Measurements from ENCODE around the gene CITED4.

CITED4 gene

DNA sequence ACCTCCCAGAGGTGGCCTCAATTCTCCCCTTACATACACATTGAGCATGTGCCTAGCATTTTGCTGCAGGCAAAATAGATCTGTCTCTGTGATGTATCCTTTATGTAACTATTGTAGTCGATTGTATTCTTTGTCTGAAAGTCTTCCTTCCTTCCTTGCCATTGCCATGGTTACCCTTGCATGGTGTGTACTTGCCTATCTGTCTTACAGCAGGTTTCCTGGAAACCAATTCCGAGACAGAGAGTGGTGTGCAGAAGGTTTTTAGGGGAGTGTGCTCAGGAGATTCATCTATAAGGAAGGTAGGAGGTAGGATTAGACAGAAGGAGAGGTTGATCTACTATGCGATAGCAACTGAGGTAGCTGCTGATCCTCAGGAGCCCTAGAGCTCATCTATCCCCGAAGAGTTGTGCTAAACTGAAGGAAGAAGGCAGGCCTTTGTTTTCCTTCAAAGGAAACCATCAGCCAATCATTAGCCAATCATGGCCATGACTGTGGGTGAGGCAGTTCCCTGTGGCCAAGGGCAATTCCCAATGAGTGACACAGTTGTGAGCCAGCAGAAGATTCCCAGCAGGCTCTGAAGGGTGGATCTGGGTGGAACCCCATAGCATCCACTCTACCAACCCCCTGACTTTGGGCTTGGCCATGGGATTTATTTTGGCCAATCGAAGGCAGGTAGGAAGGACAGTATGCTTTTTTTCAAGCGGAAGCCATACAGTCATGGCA is 15.0 kb downstream of the CITED4 start:
- H3K4me1 ChIP-seq: peaks cover 4% of the 10 kb centered on the region; the same call in 1 of the 2 replicates
- H3K4me3 ChIP-seq (ENCODE audit: low read depth, low read length): no peak overlapping the region
- H3K27me3 ChIP-seq: no peaks in the 10 kb centered on the region
- DNase-seq: no peak
- H3K36me3 ChIP-seq: no peaks in the 10 kb centered on the region
- no peaks in the 10 kb centered on the region for H3K9me3 ChIP-seq
- TF ChIP-seq, protein P1, sequence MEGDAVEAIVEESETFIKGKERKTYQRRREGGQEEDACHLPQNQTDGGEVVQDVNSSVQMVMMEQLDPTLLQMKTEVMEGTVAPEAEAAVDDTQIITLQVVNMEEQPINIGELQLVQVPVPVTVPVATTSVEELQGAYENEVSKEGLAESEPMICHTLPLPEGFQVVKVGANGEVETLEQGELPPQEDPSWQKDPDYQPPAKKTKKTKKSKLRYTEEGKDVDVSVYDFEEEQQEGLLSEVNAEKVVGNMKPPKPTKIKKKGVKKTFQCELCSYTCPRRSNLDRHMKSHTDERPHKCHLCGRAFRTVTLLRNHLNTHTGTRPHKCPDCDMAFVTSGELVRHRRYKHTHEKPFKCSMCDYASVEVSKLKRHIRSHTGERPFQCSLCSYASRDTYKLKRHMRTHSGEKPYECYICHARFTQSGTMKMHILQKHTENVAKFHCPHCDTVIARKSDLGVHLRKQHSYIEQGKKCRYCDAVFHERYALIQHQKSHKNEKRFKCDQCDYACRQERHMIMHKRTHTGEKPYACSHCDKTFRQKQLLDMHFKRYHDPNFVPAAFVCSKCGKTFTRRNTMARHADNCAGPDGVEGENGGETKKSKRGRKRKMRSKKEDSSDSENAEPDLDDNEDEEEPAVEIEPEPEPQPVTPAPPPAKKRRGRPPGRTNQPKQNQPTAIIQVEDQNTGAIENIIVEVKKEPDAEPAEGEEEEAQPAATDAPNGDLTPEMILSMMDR (IDR thresholded peaks at IDR 0.05; ENCODE audit: low read depth, low read length): no peak

DNA sequence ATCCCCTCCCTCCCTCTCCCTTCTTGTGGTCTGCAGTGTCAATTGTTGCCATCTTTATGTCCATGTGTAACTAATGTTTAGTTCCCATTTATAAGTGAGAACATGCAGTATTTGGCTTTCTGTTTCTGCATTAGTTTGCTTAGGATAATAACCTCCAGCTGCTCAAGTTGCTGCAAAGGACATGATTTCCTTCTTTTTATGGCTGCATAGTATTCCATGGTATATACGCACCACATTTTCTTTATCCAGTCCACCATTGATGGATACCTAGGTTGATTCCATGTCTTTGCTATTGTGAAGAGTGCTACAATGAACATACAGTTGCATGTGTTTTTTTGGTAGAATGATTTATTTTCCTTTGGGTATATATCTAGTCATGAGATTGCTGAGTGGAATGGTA is 16.3 kb downstream of the CITED4 start:
- H3K9me3 ChIP-seq: no peaks in the 10 kb centered on the region
- H3K36me3 ChIP-seq: no peaks in the 10 kb centered on the region
- H3K4me1 ChIP-seq: peaks cover 4% of the 10 kb centered on the region; the same call in 1 of the 2 replicates
- no peak overlapping the region for H3K4me3 ChIP-seq (ENCODE audit: low read depth, low read length)
- TF ChIP-seq, protein P1 (IDR thresholded peaks at IDR 0.05; ENCODE audit: low read depth, low read length): no peak
- H3K27me3 ChIP-seq: no peaks in the 10 kb centered on the region
- DNase-seq: no peak

DNA sequence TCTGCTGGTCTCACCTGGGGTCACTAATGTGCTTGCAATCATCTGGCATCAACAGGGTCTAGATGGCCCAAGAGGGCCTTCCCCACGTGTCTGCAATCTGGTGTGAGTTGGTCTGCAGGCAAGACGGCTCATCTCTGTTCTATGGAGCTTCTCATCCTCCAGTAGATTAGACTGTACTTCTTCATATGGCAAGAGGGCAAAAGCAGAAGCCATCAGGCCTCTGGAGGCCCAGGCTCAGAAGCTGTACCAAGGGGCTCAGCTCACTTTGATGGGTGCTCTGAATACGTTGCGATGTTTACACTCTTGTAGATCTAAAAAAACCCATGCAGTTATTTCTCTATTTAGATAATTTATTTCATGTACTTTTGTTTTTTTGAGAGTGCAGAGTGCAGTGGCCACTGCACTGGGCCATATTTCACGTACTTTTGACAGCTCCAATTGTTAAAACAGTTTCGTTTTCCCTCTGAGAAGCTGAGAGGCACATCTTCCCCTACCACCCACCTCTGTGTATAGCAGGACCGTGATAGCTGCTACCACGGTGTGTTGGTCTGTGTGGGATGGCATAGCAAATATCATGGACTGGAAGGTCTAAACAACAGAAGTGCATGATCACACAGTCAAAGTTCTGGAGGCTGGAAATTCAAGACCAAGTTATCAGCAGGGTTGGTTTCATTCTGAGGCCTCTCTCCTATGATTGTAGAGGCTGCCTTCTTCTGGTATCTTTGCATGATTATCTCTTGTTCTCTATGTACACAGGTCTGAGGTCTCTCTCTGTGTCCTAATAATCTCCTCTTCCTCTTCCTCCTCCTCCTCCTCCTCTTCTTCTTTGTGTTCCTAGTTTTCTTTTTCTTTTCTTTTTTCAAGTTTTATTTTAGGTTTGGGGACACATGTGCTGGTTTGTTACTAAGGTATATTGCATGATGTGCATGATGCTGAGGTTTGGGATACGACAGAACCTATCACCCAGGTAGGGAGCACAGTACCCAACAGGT is 17.0 kb downstream of the CITED4 start:
- TF ChIP-seq, protein P1 (IDR thresholded peaks at IDR 0.05; ENCODE audit: low read depth, low read length): no peak
- no peaks in the 10 kb centered on the region for H3K27me3 ChIP-seq

DNA sequence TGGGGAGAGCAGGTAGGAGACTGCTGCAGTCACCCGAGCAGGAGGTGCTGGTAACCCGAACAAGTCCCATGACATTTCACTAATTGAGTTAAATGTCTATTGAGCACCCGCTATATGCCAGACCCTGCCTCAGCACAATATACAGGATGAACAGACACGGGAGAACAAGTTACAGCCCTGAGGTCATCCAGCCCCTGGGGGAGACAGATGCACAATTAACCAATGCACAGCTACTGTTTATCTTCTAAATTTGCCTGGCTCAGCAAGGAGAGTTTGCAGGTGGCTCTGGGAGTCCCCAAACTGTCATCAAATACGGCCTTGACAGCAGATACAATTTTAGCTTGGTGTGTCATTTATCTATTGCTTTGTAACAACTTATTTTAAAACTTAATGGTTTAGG is 18.1 kb downstream of the CITED4 start:
- TF ChIP-seq, protein P1 (IDR thresholded peaks at IDR 0.05; ENCODE audit: low read depth, low read length): no peak
- Histone ChIP-seq H3K27me3 (no peaks in the 10 kb centered on the region), H3K4me3 (ENCODE audit: low read depth, low read length) (no peak overlapping the region), H3K4me1 (peaks cover 4% of the 10 kb centered on the region; the same call in 1 of the 2 replicates), H3K36me3 (no peaks in the 10 kb centered on the region), H3K9me3 (no peaks in the 10 kb centered on the region)
- DNase-seq: peak; percentile 80

More for the DNA sequence above, 17.0 kb downstream of the CITED4 start:
- peaks cover 4% of the 10 kb centered on the region; the same call in 1 of the 2 replicates for H3K4me1 ChIP-seq
- no peaks in the 10 kb centered on the region for H3K36me3 ChIP-seq
- H3K4me3 ChIP-seq (ENCODE audit: low read depth, low read length): no peak overlapping the region
- no peak for DNase-seq
- H3K9me3 ChIP-seq: no peaks in the 10 kb centered on the region

DNA sequence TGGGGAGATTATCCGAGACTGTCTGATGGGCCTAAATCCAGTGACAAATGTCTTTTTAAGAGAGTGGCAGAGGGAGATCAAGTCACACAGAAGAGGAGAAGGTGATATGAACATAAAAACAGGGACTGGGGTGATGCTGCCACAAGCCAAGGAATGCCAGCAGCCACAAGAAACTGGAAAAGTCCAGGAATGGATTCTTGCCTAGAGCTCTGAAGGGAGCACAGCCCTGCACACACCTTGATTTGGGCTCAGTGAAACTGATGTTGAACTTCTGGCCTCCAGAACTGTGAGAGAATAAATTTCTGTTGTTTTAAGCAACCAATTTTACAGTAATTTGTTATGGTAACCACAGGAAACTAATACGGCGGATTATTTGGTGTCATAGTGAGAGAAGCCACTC is 19.5 kb downstream of the CITED4 start:
- H3K4me1 ChIP-seq: peaks cover 4% of the 10 kb centered on the region; the same call in 1 of the 2 replicates
- no peaks in the 10 kb centered on the region for H3K27me3 ChIP-seq
- TF ChIP-seq, protein P1 (IDR thresholded peaks at IDR 0.05; ENCODE audit: low read depth, low read length): no peak
- H3K36me3 ChIP-seq: no peaks in the 10 kb centered on the region
- H3K4me3 ChIP-seq (ENCODE audit: low read depth, low read length): no peak overlapping the region
- H3K9me3 ChIP-seq: no peaks in the 10 kb centered on the region
- DNase-seq: no peak
